HG03135 (cell line): Measurements from ENCODE around the gene CES3.
A peak's percentile ranks its signal among the peaks of the same experiment; 100 is the strongest.

Source experiments
- ATAC-seq: cut with Tn5 transposase; IDR thresholded peaks from one replicate; pipeline ENCODE4 v1.9.1; 2021; ENCODE audit warnings: mild to moderate bottlenecking, moderate library complexity; ENCODE audit not compliant: unreplicated experiment

The CES3 gene

DNA sequence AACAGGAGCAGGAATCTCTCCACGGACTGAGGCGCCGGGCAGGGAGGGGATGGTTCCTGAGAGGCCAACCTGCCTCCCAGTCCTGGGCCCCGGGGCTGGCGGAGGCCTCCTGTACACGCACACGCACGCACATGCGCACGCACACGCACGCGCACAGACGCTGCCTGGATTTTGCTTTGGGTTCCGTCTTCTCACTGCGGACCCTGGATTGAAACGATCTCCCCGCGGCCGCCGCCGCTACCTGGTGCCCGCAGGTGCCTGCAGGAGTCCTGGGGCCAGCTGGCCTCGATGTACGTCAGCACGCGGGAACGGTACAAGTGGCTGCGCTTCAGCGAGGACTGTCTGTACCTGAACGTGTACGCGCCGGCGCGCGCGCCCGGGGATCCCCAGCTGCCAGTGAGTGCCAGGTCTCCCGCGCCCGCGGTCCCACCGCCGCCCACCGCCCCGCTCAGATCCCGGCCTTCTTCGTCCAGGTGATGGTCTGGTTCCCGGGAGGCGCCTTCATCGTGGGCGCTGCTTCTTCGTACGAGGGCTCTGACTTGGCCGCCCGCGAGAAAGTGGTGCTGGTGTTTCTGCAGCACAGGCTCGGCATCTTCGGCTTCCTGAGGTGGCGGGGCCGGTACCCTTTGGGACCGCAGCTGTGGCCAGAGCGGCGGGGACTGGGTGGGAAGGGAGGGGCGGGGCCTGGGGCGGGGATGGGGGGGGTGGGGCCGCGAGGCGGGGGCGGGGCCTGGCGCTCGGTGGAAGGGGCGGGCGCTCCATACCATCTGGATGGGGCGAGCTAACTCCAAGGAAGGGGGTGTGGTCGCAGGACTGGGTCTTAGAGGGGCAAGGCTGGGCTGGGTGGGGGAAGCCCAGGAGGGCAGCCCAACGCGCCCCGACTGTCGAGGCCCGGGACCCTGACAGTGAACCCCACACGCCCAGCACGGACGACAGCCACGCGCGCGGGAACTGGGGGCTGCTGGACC lies 39.6 kb downstream of the CES3 start:
- ATAC-seq = no peak

DNA sequence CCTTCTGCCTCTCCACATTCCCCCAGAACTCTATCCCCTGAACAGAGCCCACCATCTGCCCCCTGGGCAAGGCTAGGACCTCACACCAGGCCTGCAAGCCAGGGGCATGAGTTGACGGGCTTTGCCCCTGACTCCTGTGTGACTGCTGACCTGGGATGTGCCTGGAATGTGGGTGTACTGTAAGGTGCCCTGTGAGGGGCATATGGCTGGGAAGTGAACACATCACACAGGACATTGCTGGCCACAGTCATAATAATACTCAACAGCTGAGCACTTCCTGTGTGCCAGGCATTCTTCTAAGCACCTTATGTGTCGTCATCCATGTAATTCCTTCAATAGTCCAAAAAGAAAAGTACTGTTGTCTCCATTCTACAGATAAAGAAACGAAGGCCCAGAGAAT lies 40.7 kb downstream of the CES3 start:
- no peak for ATAC-seq

DNA sequence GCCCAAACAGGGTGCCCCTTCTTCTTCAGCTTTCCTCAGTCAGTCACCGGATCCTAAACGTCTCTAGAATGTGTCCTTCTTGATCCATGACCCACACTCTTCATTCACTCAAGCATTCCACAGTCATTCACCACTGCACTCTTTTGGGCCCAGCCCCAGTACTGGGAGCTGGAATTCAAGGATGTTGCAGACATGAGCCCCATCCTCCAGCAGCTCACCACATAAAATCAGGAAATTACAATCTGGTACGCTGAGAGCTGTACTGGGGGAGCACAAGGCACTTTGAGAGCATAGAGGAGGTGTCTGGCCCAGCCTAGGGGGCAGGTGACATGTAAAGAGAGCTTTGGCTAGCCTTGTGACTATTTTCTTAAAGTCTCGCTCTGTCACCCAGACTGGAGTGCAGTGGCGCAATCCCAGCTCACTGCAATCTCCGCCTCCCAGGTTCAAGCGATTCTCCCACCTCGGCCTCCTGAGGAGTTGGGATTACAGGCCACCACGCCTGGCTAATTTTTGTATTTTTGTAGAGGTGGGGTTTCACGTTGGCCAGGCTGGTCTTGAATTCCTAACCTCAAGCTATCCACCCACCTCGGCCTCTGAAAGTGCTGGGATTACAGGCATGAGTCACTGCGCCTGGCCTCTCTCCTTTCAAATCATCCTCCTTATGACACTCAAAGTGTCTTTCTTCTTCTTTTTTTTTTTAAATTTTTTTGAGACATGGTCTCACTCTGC lies 46.0 kb downstream of the CES3 start:
- no peak for ATAC-seq

DNA sequence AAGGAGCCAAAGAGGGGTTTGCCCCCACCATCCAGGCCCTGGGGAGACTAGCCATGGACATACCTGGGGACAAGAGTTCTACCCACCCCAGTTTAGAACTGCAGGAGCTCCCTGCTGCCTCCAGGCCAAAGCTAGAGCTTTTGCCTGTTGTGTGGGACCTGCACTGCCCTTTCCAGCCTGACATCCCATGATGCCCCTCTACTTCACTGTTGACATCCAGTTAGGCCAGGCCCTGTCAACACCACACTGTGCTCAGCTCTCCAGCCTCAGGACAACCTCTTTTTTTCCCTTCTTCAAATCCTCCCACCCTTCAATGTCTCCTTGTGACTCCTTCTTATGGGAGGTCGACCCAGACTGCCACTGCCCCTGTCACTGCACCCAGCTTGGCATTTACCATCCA lies 48.1 kb downstream of the CES3 start:
- no peak for ATAC-seq

DNA sequence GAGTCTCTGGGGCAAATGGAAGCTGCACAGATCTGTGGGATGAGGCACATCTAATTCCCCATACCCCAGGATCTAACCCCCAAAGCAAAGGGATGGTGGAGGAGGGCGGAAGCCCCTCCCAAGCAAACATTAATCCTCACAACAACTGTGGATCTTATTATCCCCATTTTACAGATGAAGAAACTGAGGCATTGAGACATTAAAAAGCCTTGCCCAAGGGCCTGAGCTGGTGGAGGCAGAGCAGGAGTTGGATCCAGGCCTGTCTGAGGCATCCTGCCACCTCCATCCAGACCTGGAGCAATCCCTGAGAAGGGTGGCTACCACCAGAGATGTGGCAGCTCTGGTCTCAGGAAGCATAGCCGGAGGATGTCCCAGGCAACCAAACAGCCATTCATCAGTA lies 50.2 kb downstream of the CES3 start:
- ATAC-seq = no peak

DNA sequence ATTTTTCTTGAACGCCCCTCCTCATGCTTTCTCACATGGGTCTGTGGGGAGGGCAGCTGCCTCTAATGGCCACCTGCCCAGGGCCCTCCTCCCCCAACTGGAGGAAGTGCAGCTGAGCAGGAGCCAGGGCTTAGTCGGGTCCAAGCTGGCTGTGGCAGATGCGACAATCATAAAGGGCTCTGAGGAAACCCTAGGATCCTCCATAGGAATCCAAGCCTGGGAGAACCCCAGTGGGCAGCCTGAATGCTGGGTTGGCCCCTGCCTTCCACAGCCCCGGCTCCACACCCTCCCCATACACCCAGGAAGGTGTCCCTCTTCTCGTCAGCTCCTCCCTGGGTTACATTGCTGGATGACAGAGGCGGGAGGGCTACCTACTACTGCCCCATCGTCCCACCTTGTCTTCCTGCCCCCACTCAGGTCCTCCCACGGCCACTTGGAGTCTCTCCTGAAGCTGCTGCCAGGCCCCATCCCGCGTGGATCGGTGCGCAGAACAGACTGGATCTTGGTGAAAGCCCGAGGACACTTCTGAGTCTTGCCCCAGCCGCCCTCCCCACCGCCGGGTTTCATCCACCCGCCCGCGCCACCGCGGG lies 52.3 kb downstream of the CES3 start:
- no peak for ATAC-seq

DNA sequence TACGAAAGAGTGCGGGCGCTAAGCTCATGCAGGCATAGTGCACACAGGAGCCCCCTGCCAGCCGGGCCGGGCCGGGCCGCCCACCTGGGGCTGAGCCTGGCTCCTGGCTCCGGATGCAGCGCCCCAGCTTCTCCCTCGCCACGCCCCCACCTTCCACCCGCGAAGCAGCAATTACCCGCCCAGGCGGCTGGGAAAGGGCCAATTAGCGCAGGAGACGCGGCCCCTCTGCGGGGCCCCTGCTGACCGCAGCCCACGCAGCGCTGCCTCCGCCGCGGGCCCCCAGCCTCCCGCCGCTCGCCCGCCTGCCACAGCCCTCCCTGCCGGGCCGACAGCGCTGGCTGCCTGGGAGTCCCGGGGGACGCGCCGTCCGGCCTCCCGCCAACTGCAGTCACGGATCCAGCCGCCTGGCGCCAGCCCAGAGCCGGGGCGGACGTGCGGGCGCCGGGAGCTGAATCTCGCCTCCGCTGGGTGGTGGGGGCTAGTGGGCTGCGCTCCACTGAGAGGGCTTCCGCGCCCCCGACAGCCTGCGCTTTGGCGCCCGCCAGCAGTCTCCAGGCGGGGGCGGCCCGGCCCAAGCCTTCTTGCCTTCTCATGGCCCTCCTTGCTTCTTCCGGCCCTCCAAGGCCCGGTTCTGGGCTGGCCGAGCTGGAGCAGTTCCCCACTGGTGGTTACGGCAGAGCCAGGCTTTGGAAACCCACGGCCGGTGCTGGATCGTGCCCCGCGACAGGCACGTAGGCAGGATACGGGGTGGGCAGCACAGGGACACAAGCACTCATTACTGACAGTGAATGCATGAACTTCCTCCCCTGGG lies 53.0 kb downstream of the CES3 start:
- ATAC-seq = no peak

DNA sequence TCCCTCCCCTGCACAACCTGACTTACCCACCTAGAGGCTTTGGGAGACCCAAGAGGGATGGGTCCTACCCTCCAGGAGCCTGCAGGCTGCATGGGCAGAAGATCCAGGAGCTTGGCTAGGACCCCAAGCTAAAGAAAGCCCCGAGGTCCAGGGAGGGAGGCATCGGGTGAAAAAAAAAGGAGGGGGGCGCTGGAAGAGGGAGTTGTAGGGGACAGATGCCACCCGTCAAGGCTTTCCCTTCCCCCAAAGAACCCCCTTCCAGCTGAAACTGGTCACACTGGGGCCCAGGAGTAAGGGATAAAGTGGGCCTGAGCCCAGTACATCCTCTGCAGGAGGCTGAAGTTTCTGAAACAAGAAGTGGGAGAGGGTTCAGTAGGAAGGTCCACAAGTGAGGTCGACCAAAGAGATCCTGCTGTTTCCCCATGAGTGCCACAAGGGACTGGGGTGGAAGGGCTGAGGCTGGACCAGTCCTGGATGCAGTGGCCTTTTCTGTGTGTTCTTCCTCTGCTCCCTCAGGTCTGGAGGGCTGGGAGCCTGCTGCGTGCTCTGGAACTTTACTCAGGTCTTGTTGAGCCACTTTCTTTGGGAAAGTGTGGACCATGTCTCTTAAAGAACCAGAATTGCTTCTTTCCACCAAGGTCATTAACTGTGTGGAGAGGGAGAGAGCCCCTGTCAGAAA lies 53.7 kb downstream of the CES3 start:
- ATAC-seq = no peak

DNA sequence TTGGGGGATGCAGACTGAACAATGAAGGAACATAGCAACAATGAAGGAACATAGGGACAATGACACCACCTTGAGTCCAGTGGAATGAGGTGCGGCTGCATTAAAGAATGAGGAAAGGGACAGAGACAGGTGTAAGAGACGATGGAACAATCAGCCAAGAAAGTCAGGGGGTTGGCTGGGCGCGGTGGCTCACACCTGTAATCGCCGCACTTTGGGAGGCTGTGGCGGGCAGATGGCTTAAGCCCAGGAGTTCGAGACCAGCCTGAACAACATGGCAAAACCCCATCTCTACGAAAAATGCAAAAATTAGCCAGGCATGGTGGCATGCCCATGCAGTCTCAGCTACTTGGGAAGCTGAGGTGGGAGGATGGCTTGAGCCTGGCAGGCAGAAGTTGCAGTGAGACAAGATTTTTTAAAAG lies 54.3 kb downstream of the CES3 start:
- no peak for ATAC-seq

DNA sequence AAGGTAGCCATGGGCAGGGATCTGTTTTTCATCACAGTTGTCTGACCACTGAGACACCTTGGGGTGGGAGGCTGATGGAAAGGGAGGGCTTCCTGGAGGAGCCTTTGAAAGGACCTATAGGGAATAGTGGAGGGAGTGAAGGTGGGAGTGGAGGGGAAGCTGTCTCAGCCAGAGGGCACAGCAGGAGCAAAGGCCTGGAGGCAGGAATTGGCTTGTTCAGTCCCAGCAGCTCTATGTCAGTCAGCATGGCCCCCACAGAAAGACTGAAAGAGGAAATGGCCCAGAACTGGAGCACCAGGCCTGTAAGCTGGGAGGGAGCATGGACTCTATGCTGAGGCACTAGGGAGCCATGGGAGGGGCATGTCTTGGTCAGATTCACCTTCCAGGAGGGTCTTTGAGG lies 55.1 kb downstream of the CES3 start:
- ATAC-seq = no peak

DNA sequence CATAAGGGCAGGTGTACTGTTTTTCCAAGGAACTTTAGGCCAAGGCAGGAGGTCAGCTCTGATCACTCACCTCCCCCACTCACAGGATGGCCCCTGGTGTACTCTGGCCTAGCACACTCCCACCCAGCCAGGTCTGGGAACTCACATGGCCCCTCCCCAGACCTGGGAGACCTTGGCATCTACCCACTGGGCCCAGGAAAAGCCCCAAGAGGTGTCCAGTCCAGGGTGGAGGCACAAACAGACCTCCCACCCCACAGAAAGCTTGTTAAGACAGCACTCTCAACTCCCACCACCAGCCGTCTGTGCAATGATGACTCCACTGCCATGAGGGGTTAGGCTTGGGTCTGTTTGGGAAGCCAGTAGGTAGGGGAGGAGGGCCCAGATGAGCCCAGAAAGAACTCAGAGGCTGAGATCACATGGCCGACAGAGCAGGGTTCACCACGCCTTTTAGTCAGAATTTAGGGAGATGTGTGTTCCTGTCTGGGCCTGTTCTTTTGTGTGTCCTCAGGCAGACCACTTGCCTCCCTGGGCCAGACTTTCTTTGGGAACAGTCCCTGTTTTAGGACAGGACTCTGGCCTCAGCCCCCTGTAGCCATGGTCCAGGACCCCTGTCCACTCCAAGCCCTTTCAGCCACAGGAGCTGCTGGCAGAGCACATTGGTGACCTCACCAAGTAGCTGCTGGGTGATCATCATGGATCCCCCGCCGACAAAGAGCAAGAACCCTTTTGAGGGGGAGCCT lies 55.8 kb downstream of the CES3 start:
- no peak for ATAC-seq

DNA sequence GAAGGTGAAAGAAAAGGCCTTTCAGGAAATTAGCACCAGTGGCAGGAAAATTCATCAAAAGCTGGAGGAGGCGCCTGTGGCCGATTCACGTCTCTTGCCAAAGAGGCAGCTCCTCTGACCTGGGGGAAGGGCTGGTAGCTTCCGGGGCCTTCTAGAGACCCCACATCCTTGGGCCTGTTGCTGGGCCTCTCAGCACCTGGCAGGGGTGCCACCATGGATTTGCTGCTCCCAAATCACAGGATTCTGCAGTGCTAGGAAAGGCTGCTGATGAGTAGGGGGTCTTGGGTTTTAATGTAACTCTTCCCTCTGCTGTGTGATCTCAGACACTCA lies 56.3 kb downstream of the CES3 start:
- ATAC-seq = no peak

DNA sequence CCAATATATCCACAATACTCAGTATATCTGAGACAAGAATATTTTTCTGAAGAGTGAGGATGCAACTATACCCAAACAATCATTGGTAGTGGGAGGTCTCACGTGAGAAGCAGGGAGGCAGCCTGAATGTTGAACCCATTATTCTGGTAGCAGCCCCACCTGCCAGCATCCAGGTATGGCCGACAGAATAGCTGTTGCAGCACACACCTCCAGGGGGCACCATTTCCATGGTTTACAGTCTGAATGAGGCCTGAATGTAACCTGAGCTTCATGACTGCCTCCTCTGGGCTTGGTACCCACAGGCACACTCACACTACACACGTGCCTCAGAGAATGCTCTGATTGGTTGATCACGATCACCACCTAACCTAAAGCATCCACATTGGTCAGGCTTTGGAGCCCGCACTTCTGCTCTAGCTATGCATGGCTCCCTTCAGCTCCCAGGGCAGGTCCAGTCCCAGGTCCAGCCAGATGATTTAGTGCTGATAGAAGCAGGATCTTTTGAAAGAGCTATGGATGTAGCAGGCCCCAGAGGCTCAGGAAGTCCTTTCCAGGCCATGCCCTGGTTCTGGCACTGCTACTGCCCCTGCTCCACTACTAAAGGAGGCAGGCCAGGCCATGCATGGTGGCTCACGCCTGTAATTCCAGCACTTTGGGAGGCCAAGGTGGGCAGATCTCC lies 56.9 kb downstream of the CES3 start:
- peak; percentile 81 for ATAC-seq

DNA sequence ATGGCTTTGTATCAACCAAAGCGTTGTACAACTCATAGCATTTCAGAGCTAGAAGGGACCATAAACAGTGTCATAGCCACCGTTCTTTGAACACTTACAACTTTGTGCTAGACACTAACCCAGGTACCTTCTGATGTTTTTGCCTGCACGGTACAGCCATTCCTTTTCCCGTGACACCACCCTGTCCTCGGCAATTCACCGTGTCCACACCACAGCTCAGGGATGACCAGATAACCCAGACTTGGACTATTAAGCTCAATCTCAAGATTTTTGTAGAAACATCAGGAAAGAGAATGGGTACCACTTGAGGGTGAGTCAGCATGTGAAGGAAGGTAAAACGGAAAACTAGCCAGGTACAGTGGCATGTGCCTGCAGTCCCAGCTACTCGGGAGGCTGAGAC lies 58.1 kb downstream of the CES3 start:
- ATAC-seq = no peak

DNA sequence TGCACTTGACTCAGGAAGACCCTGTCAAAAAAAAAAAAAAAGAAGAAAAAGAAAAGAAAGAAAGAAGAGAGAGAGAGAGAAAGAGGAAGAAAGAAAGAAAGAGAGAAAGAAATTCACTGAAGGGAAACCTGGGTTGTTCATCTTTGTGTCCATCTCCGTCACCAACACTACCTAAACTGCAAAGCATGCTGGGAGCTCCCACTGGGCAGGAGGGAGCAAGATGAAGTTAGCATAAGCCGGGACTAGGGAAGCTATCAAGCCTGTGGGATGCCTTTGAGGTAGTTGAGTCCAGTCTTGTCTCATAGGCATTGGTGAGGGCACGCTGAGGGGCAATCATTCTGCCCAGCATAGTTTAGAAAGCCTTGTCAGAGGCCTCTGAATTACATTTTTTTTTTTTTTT lies 60.3 kb downstream of the CES3 start:
- ATAC-seq = no peak

DNA sequence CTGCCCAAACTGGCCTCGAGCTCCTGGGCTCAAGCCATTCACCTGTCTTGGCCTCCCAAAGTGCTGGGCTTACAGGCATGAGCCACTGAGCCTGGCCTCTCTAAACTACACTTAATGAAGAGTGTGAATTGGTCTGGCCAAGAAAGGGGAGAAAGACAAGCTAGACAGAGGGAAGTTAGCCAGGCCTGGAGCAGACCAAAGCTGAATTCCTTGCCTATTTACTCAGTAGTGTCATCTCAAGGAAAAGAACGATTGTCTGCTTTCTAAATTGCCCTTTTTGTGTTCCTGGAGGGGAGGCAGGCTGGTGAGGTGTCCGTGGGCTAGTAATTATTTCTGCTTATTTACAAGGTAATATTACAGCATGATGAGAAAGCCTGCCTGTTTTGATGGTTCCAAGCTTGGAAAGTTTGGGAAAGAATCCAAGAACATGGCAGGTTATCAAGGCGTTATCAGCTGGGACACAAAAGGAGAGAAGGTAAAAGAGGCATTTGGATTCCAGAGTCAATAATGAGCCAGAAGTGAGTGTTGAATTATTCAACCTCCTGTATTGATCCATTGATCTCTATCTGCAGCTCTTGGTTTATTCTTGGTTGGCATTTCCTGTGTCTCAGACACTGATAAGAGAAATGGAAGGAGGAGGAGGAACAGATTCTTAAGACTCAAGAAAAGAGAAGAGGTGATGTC lies 61.6 kb downstream of the CES3 start:
- ATAC-seq = no peak

DNA sequence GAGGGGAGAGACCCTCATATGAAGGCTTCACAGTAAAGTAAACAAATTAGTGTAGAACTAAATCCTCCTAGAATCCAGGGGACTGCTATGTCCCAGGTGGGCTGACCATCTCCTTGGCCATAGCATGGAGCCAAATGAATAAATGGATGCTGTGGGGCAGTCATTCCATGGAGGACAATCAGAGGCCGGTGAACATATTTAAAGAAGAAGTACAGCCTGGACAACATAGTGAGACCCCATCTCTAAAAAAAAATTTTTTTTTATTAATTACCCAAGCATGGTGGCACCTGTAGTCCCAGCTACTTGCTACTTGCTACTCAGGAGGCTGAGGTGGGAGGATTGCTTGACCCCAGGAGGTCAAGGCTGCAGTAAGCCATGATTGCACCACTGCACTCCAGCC lies 62.6 kb downstream of the CES3 start:
- no peak for ATAC-seq
